CD4-positive, alpha-beta T cell (primary cell): Measurements from ENCODE around the gene TRRAP. TPM values are rescaled to one million over a fixed set of nuclear protein-coding genes. Genes with fewer than 3 reads are reported as not detected.

ENCODE experiments used
- ATAC-seq: fragments of 200-7000 bp; cut with Tn5 transposase; one replicate; pipeline ENCODE4 v1.10.0; 2022; ENCODE audit warnings: mild to moderate bottlenecking; ENCODE audit not compliant: poor library complexity
- CTCF ChIA-PET: fragments of 350-600 bp; sonication (Branson Sonifier 250); formaldehyde crosslinking; loops from one replicate; lab custom pipeline; 2021; ENCODE audit warnings: antibody characterized with exemption, inconsistent platforms; lab: Charles Lee
- POLR2A ChIA-PET: fragments of 350-600 bp; sonication (Branson Sonifier 250); formaldehyde crosslinking; loops from one replicate; lab custom pipeline; 2021; ENCODE audit warnings: antibody characterized with exemption, inconsistent platforms; lab: Charles Lee
- DNase-seq, 14 experiments: peaks; one replicate each; pipeline ENCODE4 v3.0.0-alpha.2; 2013 to 2020; ENCODE audit warnings: mixed read lengths in 2 of 14
- H3K27ac ChIP-seq, 2 donors: one replicate each; pipeline versions ENCODE4 v1.5.1 to v1.7.0; 2013; ENCODE audit warnings: low read length in 2 of 2, low read depth in 1 of 2, mild to moderate bottlenecking in 1 of 2
- H3K27me3 ChIP-seq, 2 experiments: 1 replicate in 1 of 2; 2 replicates in 1 of 2; pipeline versions ENCODE4 v1.6.1 to v1.7.0; 2013; ENCODE audit warnings: low read length in 2 of 2, control low read depth in 1 of 2, mild to moderate bottlenecking in 1 of 2, moderate library complexity in 1 of 2; ENCODE audit not compliant: insufficient read depth in 2 of 2, control insufficient read depth in 1 of 2
- H3K36me3 ChIP-seq: one replicate; pipeline ENCODE4 v1.6.1; 2013; ENCODE audit warnings: low read length, control low read depth; ENCODE audit not compliant: insufficient read depth
- H3K4me1 ChIP-seq: one replicate; pipeline ENCODE4 v1.6.1; 2013; ENCODE audit warnings: low read length, control low read depth; ENCODE audit not compliant: insufficient read depth
- H3K4me3 ChIP-seq: one replicate; pipeline ENCODE4 v1.5.1; 2013; ENCODE audit warnings: mild to moderate bottlenecking, low read length, moderate library complexity
- H3K9me3 ChIP-seq, 2 experiments: 1 replicate in 1 of 2; 2 replicates in 1 of 2; pipeline versions ENCODE4 v1.6.1 to v1.7.0; 2013; ENCODE audit warnings: low read length in 2 of 2, mild to moderate bottlenecking in 2 of 2, control low read depth in 1 of 2, moderate library complexity in 1 of 2; ENCODE audit not compliant: control insufficient read depth in 1 of 2, insufficient read depth in 1 of 2
- H3K27ac Mint-ChIP-seq: one replicate; pipeline ENCODE4 v1.8.0; 2020; ENCODE audit warnings: mixed read lengths
- H3K27me3 Mint-ChIP-seq: one replicate; pipeline ENCODE4 v1.8.0; 2021; ENCODE audit warnings: mixed read lengths
- H3K36me3 Mint-ChIP-seq: one replicate; pipeline ENCODE4 v1.8.0; 2021; ENCODE audit warnings: low read depth, mixed read lengths
- H3K4me1 Mint-ChIP-seq: one replicate; pipeline ENCODE4 v1.8.0; 2021; ENCODE audit warnings: low read depth, mixed read lengths
- H3K4me3 Mint-ChIP-seq: one replicate; pipeline ENCODE4 v1.8.0; 2020; ENCODE audit warnings: mild to moderate bottlenecking, mixed read lengths
- H3K9me3 Mint-ChIP-seq: one replicate; pipeline ENCODE4 v1.8.0; 2020; ENCODE audit warnings: mixed read lengths
- CTCF ChIP-seq: fragments of 200-600 bp; IDR thresholded peaks from one replicate; pipeline ENCODE4 v1.8.0; 2022; ENCODE audit warnings: antibody characterized with exemption, mild to moderate bottlenecking
- intact Hi-C, 2 experiments: fragments of 100-400 bp; cut with DNase I in 1 of 2; cut with micrococcal nuclease in 1 of 2; formaldehyde crosslinking; loops; one replicate each; pipeline versions ENCODE4 v1.15.1 to v1.9.0; 2023 to 2025; cut with DNase I, micrococcal nuclease
- total RNA-seq, 174 experiments: library from RNA in 2 of 174; stranded (reverse) in 2 of 174; gene quantifications; one replicate each; pipeline ENCODE4 v1.2.3 and lab custom pipeline; 2021 to 2026

Gene TRRAP
- total RNA-seq, 2 experiments from 2014 or later = 47.9 to 48.3 TPM

- CTCF ChIA-PET = no interaction called here
- Histone ChIP-seq H3K27me3 (no peaks in the 10 kb centered on the region), H3K27ac (no peak overlapping the region), H3K4me1 (no peaks in the 10 kb centered on the region), H3K4me3 (no peak overlapping the region), H3K9me3 (no peaks in the 10 kb centered on the region), H3K36me3 (peaks cover 95% of the 10 kb centered on the region)
- H3K4me3 Mint-ChIP-seq = no peak overlapping the region
- DNase-seq (no peak), ATAC-seq (no peak)
- no peaks in the 10 kb centered on the region for H3K27me3 Mint-ChIP-seq
- no peaks in the 10 kb centered on the region for H3K9me3 Mint-ChIP-seq
- H3K27ac Mint-ChIP-seq = no peak overlapping the region
- no peaks in the 10 kb centered on the region for H3K4me1 Mint-ChIP-seq
- H3K36me3 Mint-ChIP-seq = peaks cover 89% of the 10 kb centered on the region
- no peak for TF ChIP-seq CTCF
- intact Hi-C loops = no loop called here
- POLR2A ChIA-PET = interaction anchor here (0.6 kb wide), 1 partner anchor 13 kb away, joined by 3 read pairs; no protein-coding TSS in a partner anchor
These were observed 116.0 kb downstream of the TRRAP start for GRCh38 chr7:98994046-98994944.

GRCh38 chr7:98995111-98995510, 116.8 kb downstream of the TRRAP start:
- Mint-ChIP-seq H3K27ac (no peak overlapping the region), H3K9me3 (no peaks in the 10 kb centered on the region), H3K4me3 (no peak overlapping the region), H3K36me3 (peaks cover 86% of the 10 kb centered on the region), H3K4me1 (no peaks in the 10 kb centered on the region), H3K27me3 (no peaks in the 10 kb centered on the region)
- no peak overlapping the region for H3K27ac ChIP-seq
- ChIA-PET CTCF (no interaction called here), POLR2A (no interaction called here)
- no peak overlapping the region for H3K4me3 ChIP-seq
- H3K36me3 ChIP-seq = peaks cover 95% of the 10 kb centered on the region
- DNase-seq = no peak
- intact Hi-C loops = no loop called here
- ATAC-seq = no peak
- no peaks in the 10 kb centered on the region for H3K27me3 ChIP-seq
- no peak for TF ChIP-seq CTCF
- H3K4me1 ChIP-seq = no peaks in the 10 kb centered on the region
- no peaks in the 10 kb centered on the region for H3K9me3 ChIP-seq

GRCh38 chr7:98995523-98996149, 117.3 kb downstream of the TRRAP start:
- ATAC-seq = no peak
- POLR2A ChIA-PET = no interaction called here
- Histone ChIP-seq H3K27ac (no peak overlapping the region), H3K4me1 (no peaks in the 10 kb centered on the region), H3K27me3 (no peaks in the 10 kb centered on the region), H3K4me3 (no peak overlapping the region), H3K36me3 (peaks cover 95% of the 10 kb centered on the region), H3K9me3 (no peaks in the 10 kb centered on the region)
- Mint-ChIP-seq H3K9me3 (no peaks in the 10 kb centered on the region), H3K4me3 (no peak overlapping the region), H3K27ac (no peak overlapping the region), H3K4me1 (no peaks in the 10 kb centered on the region), H3K27me3 (no peaks in the 10 kb centered on the region), H3K36me3 (peaks cover 82% of the 10 kb centered on the region)
- DNase-seq = no peak
- no peak for TF ChIP-seq CTCF
- intact Hi-C loops = no loop called here
- CTCF ChIA-PET = no interaction called here
